Activated T-cell treated with anti-CD3 and anti-CD28 coated beads, Interleukin-2, amount 50 U/mL, for 48 hours (primary cell): ENCODE measurements around the gene LRRC41.
"Not testable (repeated sequence)": the region's sequence is repeated elsewhere in the genome, so short reads cannot be mapped to it uniquely, and the experiment has no call there.

Experiments used
- DNase-seq, 2 experiments: peaks; one replicate each; pipeline ENCODE4 v3.0.0-alpha.2; 2020

The LRRC41 gene

DNA sequence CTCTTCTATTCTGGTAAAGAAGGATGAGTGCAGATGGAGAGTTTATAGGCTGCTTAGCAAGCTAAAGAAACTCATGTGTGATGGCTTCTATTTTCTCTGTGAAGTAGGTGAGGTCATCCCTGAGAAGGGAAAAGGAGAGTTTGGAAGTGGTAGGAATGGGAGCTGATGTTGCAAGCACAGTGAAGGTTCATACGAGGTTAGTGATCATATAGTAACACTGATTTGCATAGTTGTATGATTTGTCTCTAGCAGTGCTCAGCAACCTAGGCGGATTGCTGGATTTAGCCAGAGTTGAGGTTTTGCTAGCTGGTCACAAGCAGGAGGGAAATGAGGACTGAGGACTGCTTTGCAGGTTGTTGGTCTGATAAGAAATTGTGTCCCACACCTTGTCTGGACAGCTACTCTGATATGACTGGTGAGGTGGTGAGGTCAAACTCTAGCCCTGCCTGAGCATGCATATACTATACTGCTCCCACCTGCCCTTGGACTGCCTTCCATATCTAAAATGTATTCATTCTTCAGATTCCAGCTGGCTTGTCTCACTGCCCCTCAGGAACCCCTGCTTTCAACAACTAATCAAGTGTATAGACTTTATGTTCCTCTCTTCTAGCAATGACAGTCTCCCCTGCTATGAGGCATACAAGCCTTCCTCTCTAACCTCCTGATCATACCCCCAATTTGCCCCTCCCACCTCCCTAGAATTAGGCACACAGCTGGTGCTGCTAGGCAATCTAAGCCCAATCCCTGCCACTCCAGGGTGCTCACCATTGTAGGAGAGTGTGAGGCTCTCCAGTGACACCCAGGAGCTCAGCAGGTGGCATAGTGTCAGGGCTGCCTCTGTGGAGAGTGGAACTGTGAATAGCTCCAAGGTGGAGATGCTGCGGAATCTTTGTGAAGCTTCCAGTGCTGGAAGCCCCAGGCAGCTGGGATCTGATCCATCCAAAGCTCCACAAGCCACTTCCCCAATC, 18.5 kb downstream of the LRRC41 start:
- no peak for DNase-seq

DNA sequence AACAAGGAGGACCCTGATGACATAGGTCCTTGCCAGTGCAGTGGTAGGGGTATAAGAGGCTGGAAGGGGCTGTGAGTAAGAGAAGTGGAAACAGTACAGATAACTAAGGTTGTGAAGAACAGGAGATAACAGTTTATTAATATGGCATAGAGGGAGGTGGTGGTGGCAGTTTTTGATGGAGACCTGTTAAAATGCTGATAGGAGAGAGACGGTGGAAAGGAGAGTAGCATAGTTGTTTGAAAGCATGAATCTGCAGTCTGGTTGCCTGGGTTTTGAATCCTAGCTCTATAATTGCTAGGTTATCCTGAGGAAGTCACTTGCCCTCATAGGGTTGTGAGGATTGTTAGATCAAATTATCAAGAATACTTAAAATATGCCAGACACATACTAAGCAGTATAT, 19.4 kb downstream of the LRRC41 start:
- no peak for DNase-seq

DNA sequence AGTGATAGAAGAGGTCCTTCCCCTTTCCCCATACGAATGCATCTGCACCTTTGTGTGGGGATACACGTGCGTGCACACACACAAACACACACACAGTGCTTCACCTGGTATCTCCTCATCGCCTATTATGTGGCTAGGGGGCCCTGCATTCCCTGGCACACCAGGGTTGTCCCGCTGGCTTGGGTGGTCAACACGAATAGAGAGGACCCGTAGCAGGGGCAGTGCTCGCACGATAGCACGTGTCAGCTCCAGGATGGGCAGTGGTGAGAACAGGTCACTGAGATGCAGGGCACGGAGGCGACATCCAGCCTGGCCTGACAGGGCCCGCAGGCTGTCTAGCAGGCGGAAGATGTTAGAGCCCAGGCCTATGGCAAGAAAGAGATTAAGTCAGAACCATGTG, 22.4 kb downstream of the LRRC41 start:
- DNase-seq = no peak

DNA sequence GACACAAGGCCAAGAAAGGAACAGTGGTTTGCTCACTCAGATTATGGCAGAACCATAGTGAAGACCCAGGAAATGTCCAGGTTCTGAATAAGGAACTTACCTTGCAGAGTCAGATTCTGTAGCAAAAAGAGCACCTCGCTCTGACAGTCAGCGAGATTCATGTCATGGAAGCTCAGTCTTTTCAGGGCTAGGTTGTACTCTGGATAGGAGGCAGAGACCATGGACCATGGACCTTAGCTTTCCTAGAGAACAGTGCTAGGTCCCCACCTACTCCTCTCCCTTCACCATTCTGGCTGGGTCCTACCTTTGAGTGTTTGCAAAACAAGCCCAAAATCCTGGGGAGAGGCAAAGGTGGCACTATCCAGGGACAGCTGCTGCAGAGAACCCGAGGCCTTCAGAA, 23.3 kb downstream of the LRRC41 start:
- no peak for DNase-seq

DNA sequence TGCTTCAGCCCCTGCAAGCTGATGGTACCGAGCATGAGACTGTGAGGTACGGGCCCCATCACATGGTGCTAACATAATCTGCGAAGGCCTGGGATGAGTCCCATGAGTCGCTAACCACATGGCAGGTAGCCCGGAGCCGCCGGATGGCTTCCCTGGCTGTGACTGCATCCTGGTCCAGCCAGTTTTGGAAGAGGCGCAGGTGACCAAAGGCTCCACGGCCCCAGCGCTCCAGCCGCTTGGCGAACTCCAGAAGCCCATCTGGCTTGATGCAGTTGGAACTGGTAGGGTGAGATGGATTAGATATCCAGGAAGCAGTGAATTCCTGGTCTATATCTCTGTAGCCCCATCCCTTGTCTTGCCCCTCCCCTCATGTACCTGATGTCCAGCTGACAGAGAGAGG, 24.6 kb downstream of the LRRC41 start:
- DNase-seq = no peak

DNA sequence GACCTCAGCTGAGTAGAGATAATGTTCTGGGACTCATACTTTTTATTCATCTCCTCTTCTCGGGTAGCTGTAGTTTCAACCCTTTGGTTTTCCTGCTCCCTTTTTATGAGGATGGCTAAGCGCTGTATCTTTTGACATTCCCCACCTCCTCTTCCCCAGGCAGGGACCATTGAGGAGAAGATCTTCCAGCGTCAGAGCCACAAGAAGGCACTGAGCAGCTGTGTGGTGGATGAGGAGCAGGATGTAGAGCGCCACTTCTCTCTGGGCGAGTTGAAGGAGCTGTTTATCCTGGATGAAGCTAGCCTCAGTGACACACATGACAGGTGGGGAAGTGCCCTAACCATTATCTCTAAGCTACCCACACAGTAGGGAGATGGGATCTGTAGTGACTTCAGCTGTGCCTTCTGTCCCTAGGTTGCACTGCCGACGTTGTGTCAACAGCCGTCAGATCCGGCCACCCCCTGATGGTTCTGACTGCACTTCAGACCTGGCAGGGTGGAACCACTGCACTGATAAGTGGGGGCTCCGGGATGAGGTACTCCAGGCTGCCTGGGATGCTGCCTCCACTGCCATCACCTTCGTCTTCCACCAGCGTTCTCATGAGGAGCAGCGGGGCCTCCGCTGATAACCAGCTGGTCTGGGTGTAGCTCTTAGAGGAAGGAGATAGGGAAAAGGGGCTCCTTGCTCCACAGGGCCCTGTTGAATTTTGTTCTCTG, 25.6 kb downstream of the LRRC41 start:
- DNase-seq = no peak

DNA sequence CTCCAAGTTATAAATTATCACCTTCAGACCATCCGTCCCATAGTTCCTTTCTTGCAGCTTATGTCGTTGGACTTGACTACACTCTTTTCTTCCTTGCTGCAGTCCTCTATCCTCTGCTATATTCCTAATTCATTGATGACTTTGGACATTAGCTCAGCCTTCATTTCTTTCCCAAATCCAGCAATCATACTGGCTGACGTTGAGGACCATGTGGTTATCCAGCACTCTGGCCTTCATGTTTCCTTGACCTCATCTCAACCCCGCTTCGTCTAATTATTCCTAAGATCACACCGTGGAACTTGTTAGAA, 28.4 kb downstream of the LRRC41 start:
- DNase-seq = no peak

DNA sequence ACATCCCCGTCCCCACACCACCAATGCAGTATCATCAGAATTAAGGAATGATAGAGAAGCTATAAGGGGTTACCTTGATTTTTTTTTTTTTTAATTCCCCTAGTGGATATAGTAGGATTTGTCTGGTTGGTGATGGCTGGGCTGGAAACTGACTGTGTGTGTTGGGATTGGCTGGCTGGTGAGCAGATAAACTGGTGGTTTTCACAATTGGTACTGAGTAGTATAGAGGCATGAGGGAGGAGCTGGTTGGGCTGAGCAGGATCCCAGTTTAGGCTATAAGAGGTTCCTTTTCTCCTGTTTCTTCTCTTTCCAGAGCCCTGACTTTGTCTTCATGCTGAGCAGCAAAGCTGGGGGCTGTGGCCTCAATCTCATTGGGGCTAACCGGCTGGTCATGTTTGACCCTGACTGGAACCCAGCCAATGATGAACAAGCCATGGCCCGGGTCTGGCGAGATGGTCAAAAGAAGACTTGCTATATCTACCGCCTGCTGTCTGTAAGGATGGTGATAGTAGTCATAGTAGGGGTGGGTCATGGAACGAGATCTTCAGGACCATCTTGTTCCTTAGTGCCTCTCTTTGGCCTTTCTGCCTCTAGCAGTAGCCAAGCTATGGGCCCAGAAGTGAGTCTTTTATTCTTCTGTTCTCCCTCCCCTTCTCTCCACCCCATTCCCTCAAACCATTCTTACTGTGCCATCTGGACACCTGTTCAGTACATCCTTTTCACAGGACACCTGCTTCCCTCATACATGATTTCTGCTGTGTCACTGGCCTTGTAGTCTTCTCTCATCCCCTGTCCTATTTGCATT, 29.0 kb downstream of the LRRC41 start:
- no peak for DNase-seq

DNA sequence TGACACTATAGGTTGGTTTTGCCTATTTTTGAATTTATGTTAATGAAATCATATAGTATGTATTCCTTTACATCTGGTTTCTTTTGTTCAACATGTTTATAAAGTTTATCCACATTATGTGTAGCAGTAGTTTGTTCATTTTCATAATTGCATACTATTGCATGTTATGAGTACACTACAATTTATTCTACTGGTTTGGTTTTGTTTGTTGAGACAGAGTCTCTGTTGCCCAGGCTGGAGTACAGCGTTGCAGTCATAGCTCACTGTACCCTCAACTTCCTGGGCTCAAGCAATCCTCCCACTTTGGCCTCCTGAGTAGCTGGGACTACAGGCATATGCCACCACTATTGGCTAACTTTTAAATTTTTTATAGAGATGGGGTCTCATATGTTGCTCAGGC, 34.8 kb downstream of the LRRC41 start:
- DNase-seq = no peak

DNA sequence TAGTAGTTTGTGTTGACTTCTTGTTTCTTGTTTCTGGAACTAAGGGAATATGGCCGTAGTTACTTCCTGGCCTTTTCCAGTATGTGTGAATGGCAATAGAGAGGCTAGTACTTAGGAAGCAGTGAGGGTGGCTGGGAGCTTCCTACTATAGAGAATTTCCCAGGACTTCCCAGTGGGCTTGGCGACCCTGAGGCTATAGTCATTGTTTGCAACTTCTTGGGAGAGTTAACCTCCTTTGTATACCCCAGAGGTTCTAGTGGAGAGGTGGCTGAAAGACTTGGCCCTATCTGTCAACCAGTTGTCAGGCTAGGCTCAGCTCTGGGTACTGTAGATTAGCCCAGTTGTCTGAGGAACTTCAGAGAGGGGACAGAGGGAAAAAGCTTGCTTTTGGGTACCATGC, 40.3 kb downstream of the LRRC41 start:
- DNase-seq = no peak

DNA sequence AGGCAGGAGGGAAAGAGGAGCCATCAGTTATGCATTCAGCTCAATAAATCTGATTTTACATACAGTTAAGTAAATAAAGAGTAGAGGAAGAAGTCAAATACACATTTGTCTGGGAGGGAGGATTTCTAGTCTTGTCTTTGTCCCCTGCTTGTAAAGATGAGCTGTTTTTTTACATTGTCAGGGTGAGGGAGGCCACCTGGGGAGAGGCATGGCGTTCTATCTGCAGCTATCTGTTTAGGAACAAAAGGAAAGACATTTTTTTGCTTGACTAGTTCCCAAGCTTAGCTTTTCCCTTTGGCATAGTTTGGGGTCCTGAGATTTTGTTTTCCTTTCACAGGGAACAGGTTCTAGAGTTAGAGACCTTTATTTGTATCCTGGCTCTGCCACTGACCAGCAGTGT, 40.9 kb downstream of the LRRC41 start:
- DNase-seq = no peak

DNA sequence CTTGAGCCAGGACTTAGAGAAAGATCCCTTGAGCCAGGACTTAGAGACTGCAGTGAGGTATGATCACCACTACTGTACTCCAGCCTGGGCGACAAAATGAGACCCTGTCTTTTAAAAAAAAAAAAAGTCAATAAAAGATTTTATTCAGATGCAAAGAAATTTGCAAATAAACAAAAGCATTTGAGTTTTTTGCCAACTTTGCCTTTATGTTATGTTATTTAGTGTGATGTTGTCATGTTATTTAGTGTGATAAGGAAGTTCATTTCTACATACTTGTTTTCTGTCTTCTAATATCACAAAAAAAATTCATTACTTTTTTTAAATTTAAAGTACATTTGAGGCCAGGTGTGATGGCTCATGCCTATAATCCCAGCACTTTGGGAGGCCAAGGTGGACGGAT, 46.9 kb downstream of the LRRC41 start:
- DNase-seq = no peak

DNA sequence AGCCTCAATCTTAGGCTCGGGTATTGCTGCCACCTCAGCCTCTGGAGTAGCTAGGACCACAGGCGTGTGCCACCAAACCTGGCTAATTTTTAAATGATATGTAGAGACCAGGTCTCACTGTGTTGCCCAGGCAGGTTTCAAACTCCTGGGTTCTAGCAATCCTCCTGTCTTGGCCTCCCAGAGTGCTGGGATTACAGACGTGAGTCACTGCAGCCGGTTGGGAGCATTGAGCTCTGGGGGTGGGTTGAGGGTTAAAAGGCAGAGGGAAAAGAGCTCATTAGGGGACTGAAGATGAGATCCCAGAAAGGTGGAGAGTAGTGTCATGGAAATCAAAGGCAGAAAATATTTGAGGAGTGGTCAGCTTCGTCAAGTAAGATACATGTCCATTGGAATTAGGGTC, 48.7 kb downstream of the LRRC41 start:
- DNase-seq = no peak

DNA sequence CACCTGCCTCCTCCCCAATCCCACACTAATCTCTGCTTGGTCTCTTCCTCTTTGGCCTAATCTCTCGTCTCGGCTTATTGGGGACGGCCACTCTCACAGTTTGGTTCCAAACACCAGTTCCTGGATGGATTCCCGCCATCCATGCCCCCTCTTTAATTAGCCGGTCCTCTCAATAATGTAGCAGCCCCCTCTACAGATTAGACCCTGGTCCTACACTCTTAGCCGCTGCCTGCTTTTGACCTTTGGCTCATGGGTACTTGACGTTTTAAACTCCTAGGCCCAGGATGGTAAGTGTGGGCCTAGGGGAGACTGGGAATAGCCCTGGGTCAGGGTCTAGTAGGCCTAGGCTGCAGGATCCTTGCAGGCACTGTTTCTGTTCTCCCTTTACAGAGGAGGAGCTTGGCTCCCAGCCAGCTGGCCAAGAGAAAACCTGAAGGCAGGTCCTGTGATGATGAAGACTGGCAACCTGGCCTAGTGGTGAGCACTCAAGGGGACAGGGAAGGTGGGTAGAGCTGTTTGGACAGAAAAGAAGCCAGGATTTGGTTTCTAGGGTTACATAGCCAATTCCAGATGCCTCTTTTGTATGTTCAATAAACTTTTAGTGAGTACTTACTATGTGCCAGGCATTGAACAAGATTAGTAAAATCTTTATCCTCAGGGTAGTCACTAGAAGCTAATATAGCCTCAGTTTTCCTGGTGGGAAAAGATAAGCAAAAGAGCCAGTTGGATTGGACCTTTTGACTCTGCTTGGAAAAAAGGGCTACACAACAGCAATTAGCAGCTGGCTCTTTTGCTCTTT, 55.1 kb downstream of the LRRC41 start:
- peak; percentile 61 to 62 for DNase-seq

DNA sequence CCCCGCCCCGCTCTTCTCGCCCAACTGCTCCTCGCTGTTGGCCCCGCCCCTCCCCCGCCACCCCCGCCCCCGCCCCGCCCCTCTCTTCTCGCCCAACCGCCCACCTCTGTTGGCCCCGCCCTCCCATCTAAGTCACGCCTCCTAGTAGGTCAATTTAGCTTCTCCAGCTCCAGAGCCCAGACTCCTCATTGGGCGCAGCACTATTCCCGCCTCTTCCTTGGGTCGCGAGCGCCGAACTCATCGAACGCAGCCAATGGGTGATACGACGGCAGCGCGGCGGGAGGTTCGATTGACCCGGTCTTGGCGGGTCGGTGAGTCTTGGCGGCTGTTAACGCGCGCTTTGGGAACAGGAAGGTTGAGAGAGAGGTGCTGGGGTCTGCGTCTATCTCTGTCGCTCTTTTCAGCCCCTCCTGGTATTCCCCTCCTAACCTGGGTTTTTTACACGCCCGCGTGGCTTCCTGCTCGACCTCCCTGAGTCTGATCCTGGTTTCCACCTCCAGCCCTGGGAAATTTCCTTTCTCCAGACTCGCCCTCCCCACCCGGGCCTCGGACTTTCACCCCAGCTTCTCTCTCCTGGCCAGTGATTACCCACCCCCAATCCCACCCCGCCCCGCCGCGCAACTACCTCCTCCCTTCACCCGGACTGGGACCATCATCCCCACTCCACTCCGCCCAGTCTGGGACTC, 55.8 kb downstream of the LRRC41 start, which contains the start of gene RAD54L:
RAD54L (plus strand) TSS at position 328 of the 686 bp plus-strand sequence. CDS start 643 bp downstream, outside the sequence.
- peak; percentile 98 to 99 for DNase-seq

DNA sequence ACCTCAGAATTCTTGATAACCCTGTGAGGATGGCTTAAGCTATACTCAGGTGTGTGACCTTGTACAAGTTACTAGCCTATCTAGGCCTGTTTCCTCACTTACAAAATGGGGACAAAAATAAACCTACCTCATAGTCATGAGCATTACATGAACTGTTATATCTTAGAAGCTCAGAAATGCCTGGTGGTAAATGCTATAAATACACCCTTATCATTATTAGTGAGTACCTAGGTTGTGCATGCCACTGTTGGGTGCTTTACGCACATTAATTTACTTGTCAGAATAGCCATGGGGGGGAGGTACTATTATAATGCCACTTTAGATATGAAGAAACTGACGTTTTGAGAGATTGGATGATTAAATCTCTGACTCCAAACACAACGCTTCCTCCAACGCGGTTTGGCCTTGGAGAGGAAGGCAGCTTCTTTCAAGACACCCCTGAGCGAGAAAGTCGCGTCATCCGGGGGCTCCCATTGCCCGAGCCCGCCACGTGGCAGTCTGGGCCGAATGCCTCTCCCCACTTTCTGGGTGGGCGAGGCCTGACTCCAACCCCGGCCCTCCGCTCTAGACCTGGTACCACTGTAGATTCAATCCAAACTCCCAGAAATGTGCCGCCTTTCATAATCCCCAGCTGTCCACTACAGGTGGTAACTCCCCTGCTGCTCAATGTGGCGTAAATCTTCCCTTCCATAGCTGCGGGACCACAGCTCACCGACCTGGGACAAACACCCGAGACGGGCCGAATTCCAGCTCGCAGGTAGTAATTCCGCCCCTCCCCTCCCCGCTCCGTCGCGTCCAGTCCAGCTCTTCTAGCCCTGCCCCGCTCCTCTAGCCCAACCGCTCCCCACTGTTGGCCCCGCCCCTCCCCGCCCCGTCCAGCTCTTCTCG, 56.6 kb downstream of the LRRC41 start:
- DNase-seq = peak; percentile 79 to 80

DNA sequence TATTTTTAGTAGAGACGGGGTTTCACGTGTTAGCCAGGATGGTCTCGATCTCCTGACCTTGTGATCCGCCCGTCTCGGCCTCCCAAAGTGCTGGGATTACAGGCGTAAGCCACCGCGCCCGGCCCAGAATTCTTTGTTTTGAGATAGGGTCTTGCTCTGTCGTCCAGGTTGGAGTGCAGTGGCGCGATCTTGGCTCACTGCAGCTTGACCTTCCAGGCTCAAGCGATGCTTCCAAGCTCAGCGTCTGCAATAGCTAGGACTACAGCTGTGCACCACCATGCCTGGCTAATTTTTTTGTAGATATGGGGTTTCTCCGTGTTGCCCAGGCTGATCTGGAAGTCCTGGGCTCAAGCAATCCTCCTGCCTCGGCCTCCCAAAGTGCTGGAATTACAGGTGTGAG, 57.3 kb downstream of the LRRC41 start:
- not testable (repeated sequence) for DNase-seq

DNA sequence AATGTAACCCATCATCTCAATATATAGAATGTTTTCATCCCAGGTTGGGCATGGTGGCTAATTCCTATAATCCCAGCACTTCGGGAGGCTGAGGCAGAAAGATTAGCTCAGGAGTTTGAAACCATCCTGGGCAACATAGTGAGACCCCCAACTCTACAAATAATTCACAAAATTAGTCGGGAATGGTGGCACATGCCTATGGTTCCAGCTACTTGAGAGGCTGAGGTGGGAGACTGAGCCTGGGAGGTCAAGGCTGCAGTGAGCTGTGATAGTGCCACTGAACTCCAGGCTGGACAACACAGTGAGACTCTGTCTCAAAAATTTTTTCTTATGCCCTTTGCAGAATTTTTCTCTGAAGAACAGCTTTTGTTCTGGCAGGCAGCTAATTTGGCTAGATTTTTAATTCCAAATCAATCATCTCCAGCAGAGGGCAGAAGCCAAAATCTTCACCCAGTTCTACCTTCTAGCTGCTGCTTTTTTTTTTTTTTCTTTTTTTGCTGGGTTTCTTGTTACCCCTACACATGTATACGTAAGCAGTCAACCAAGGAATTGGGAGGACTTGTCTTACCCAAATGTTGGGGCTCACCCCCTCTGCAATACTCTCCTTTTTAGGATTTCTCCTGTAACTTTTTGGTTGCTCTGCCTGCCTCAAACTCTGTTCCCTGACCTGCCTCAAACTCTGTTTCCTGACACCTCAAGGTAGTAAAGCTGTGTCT, 58.6 kb downstream of the LRRC41 start:
- DNase-seq = peak in 1 of 2 experiments; percentile 24

DNA sequence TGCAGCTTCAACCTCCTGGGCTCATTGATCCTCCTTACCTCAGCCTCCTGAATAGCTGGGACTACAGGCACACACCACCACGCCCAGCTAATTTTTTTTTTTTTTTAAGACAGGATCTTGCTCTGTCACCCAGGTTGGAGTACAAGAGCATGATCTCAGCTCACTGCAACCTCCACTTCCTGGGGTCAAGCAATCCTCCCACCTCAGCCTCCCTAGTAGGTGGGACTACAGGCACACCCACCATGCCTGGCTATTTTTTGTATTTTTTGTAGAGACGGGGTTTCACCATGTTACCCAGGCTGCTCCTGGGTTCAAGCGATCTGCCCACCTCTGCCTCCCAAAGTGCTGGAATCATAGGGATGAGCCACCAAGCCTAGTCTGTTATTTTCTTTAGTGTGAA, 59.6 kb downstream of the LRRC41 start:
- not testable (repeated sequence) for DNase-seq

DNA sequence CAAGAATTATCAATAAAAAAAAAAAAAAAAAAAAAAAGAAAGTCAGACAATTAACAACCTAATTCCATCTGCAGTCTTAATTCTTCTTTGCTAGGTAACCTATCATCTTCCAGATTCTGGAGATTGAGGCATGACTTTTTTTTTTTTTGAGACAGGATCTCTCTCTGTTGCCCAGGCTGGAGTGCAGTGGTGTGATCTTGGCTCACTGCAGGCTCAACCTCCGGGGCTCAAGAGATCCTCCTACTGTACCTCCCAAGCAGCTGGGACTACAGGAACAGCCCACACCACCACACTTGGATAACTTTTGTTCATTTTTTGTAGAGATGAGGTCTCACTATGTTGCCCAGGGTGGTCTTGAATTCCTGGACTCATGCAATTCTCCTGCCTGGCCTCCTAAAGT, 60.5 kb downstream of the LRRC41 start:
- DNase-seq = no peak
